NCI-H2171 (cell line): ENCODE results near the gene NDUFA6.
A peak's percentile ranks its signal among the peaks of the same experiment; 100 is the strongest.
"Not testable (repeated sequence)": the region's sequence is repeated elsewhere in the genome, so short reads cannot be mapped to it uniquely, and the experiment has no call there.

ENCODE experiments used
- DNase-seq: peaks from one replicate; lab custom pipeline; 2025; lab: John Stamatoyannopoulos, UW

The NDUFA6 gene

DNA sequence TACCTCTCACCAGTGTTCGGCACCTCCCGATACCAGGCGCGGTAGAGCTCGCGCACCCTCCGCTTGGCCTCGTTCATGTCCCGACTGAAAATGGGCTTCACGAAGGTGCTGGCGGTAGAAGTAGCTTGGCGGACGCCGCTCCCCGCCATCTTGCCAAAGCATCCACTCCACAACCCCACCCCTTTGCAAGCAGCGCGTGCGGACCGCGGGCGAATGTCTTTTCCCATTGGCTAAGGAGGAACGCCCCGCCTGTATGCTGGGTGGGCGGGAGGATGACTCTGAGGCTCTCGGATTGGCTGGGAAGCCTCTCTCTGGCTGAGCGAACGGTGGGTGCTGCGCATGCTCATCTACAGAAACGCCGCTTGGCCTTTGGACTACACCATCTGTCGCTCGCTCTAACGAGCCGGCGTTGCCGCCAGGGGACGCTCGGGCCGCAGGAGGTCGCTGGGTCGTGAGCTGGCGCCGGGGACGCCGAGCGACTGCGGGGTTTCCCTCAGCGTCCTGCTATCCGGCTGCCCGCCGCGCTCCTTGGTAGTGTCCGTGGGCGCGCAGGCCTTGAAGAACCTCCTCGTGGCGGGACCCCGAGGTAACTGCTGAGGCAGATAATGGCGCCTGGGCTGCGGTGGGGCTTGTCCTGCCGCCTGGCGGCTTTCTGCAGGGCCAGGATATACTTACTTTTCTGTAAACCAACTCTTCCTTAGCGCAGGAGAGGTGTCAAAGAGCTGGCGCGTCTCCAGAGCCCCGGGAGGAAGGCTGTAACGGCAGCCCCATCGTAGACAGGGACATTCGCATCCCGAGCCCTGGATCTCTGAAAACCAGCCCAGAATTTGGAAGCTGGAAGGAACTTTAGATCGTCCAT, at the start of gene NDUFA6:
NDUFA6 (minus strand) TSS at position 177 of the 859 bp plus-strand sequence; CDS start at position 149, 28 bp downstream.
- DNase-seq, result peak; percentile 99

DNA sequence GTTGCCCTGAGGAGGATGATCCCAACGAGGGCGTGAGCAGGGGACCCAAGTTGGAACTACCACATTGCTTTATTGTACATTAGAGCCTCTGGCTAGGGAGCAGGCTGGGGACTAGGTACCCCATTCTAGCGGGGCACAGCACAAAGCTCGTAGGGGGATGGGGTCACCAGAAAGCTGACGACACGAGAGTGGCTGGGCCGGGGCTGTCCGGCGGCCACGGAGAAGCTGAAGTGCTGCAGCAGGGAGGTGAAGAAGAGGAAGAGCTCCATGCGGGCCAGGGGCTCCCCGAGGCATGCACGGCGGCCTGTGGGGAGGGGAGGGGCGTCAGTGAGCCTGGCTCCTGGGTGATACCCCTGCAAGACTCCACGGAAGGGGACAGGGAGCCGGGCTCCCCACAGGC, 49.6 kb upstream of the NDUFA6 start:
- not testable (repeated sequence) for DNase-seq

DNA sequence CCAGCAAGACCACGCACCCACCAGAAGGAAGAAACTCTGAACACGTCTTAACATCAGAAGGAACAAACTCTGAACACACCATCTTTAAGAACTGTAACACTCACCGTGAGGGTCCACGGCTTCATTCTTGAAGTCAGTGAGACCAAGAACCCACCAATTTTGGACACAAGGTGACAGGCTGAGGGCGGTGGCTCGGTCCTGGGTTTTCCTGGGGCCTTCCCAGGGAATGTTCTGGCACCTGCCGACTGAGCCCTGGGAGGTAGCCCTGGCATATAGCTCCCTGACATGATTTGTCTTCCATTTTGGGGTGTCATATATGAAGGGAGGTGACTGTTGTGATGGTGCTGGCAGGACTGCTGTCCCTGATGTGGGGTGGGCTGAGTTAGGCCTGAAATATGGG, 48.9 kb upstream of the NDUFA6 start:
- DNase-seq, result not testable (repeated sequence)

DNA sequence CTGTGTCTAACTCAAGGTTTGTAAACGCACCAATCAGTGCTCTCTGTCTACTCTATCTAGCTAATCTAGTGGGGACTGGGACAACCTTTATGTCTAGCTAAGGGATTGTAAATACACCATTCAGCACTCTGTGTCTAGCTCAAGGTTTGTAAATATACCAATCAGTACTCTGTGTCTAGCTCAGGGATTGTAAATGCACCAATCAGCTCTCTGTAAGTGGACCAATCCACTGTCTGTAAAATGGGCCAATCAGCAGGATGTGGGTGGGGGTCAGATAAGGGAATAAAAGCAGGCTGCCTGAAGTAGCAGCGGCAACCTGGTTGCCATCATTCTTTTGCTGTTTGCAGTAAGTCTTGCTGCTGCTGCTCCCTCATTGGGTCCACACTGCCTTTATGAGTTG, 48.4 kb upstream of the NDUFA6 start:
- DNase-seq, result no peak

DNA sequence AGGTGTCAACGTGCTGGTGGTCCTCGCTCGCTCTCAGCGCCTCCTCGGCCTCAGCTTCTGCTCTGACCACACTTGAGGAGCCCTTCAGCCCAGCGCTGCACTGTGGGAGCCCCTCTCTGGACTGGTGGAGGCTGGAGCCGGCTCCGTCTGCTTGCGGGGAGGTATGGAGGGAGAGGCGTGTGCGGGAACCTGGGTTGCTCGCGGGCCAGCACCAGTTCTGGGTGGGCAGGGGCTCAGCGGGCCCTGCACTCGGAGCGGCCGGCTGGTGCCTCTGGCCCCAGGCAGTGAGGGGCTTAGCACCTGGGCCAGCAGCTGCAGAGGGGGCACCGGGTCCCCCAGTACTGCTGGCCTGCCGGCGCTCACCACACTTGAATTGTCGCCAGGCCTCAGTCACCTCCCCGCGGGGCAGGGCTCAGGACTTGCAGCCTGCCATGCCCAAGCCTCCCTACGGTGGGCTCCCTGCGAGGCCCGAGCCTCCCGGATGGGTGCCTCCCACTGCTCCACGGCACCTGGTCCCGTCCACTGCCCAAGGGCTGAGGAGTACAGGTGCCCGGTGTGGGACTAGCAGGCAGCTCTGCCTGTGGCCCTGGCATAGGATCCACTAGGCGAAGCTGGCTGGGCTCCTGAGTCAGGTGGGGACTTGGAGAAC, 47.7 kb upstream of the NDUFA6 start:
- no peak for DNase-seq

DNA sequence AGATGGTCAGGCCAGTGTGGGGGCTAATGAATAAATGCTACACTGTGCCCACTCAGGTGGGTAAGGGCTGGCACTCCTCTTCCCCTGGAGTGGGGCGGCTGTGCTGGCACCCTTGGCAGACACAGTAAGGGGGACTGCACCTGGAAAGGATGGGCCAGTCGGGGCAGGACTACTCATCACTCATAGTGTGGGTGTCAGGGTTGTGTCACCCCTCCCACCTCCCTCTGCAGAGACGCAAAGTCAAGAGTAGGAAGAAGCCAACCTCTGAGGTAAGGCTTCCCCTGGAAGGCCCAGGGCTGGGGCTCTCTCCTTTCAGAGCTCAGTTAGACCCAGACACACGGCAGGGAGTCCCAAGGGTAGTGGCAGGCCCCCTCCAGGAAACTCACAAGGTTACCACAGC, 45.1 kb upstream of the NDUFA6 start:
- DNase-seq, result not testable (repeated sequence)

- no peak for DNase-seq
Measured at GRCh38 chr22:42134100-42135020, 43.8 kb upstream of the NDUFA6 start.

GRCh38 chr22:42132457-42132856, 41.9 kb upstream of the NDUFA6 start:
- no peak for DNase-seq

GRCh38 chr22:42131562-42131961, 41.0 kb upstream of the NDUFA6 start:
- no peak for DNase-seq

GRCh38 chr22:42130639-42131431, 40.3 kb upstream of the NDUFA6 start, which contains the start of gene CYP2D6:
CYP2D6 (minus strand) TSS chr22:42130810; CDS start chr22:42130791, 19 bp downstream.
- not testable (repeated sequence) for DNase-seq

GRCh38 chr22:42130182-42130581, 39.6 kb upstream of the NDUFA6 start:
- DNase-seq, result not testable (repeated sequence)

DNA sequence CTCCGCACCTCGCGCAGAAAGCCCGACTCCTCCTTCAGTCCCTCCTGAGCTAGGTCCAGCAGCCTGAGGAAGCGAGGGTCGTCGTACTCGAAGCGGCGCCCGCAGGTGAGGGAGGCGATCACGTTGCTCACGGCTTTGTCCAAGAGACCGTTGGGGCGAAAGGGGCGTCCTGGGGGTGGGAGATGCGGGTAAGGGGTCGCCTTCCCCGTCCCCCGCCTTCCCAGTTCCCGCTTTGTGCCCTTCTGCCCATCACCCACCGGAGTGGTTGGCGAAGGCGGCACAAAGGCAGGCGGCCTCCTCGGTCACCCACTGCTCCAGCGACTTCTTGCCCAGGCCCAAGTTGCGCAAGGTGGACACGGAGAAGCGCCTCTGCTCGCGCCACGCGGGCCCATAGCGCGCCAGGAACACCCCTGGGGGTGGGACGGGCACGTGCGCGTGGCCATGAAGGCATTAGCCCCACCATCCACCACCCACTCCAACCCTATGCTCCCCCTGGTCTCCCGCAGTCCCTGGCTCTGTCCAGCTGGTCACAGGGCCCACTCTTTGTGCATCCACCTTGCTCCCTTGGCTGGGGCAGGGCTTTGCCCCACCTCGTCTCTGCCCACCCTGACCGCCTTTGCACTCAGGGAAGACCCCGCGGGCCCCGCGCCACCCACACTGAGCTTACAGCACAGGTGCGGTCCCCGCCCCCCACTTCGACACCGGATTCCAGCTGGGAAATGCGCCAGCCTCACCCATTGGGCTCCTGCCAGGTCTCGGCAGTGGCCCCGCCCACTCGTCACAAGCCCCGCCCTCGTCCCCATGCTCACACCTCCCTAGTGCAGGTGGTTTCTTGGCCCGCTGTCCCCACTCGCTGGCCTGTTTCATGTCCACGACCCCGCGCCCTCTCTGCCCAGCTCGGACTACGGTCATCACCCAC, 38.5 kb upstream of the NDUFA6 start:
- peak; percentile 68 for DNase-seq

- not testable (repeated sequence) for DNase-seq
Measured at GRCh38 chr22:42128007-42128406, 37.4 kb upstream of the NDUFA6 start.

- no peak for DNase-seq
Measured at GRCh38 chr22:42127606-42128005, 37.0 kb upstream of the NDUFA6 start.

- DNase-seq, result not testable (repeated sequence)
Measured at GRCh38 chr22:42123529-42123928, 33.0 kb upstream of the NDUFA6 start.

- not testable (repeated sequence) for DNase-seq
Measured at GRCh38 chr22:42120231-42121021, 29.9 kb upstream of the NDUFA6 start.

- no peak for DNase-seq
Measured at GRCh38 chr22:42116848-42117424, 26.4 kb upstream of the NDUFA6 start.

DNA sequence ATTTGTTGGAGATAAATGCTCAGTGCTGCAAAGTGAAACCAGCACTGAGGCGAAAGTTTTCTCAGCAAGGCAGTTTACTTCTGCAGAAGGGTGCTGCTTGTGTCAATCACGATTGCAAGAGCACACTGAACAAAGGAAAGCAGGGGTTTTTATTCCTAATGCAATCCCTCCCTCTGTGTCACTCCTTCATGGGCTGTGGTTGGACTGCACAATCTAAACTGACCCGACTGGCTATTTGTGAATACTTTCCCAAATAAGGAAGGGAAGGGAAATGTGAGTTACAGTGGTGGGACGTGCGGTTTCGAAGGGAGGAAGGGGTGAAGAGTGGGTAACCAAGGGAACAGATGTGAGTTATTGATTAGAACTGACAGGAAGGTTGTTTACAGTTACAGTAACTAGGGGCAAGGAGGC, 24.9 kb upstream of the NDUFA6 start:
- not testable (repeated sequence) for DNase-seq

GRCh38 chr22:42114721-42115120, 24.1 kb upstream of the NDUFA6 start:
- no peak for DNase-seq
